H1 (cell line): ENCODE results near the gene MAGI1. TPM values are rescaled to one million over a fixed set of nuclear protein-coding genes. Genes with fewer than 3 reads are reported as not detected.

Experiments
- CTCF ChIA-PET: fragments of 300-600 bp; sonication (Branson Sonifier 250); formaldehyde crosslinking; loops from one replicate; lab custom pipeline; 2021; ENCODE audit not compliant: partially characterized antibody; lab: Charles Lee
- POLR2A ChIA-PET: fragments of 300-600 bp; sonication (Branson Sonifier 250); formaldehyde crosslinking; loops from one replicate; lab custom pipeline; 2021; ENCODE audit warnings: inconsistent platforms; ENCODE audit not compliant: partially characterized antibody; lab: Charles Lee
- DNase-seq, 2 experiments: peaks; one replicate each; pipeline versions ENCODE4 v3.0.0 to v3.0.0-alpha.2; 2010 to 2022; ENCODE audit warnings: low spot score in 2 of 2, low read depth in 1 of 2, mixed read lengths in 1 of 2
- FAIRE-seq: peaks from 2 replicates; lab custom pipeline; 2011; peaks lifted over from hg19 to GRCh38; lab: Jason Lieb, UNC
- H2AFZ ChIP-seq: 2 replicates; pipeline ENCODE4 v1.8.1; 2012; ENCODE audit warnings: low read length, inconsistent platforms
- H2AK5ac ChIP-seq: 2 replicates; pipeline ENCODE4 v1.6.1; 2013; ENCODE audit warnings: low read depth, low read length
- H2BK120ac ChIP-seq: replicated peaks from 2 replicates; pipeline ENCODE3; 2013; ENCODE audit warnings: low read depth, low read length, inconsistent platforms
- H2BK12ac ChIP-seq: 2 replicates; pipeline ENCODE4 v1.6.1; 2013; ENCODE audit warnings: low read depth, low read length
- H2BK15ac ChIP-seq: 2 replicates; pipeline ENCODE4 v1.6.1; 2013; ENCODE audit warnings: low read length
- H2BK20ac ChIP-seq: 2 replicates; pipeline ENCODE4 v1.6.1; 2013; ENCODE audit warnings: low read length
- H2BK5ac ChIP-seq: 2 replicates; pipeline ENCODE4 v1.6.1; 2013; ENCODE audit warnings: low read depth, low read length
- H3K14ac ChIP-seq: 2 replicates; pipeline ENCODE4 v1.6.1; 2013; ENCODE audit warnings: inconsistent platforms; ENCODE audit not compliant: insufficient read length
- H3K18ac ChIP-seq: 2 replicates; pipeline ENCODE4 v1.6.1; 2013; ENCODE audit warnings: low read length; ENCODE audit errors: extremely low read depth
- H3K23ac ChIP-seq: 2 replicates; pipeline ENCODE4 v1.6.1; 2013; ENCODE audit warnings: inconsistent platforms; ENCODE audit not compliant: insufficient read length
- H3K23me2 ChIP-seq: 2 replicates; pipeline ENCODE4 v1.6.1; 2013; ENCODE audit warnings: low read depth, low read length
- H3K27ac ChIP-seq: 2 replicates; pipeline ENCODE4 v1.6.1; 2011; ENCODE audit warnings: low read depth, low read length, inconsistent platforms
- H3K27me3 ChIP-seq, 4 experiments: replicated peaks in 1 of 4; 1 replicate in 1 of 4; 2 replicates in 3 of 4; pipeline versions ENCODE4 v1.6.1 to v1.8.1; 2011 to 2013; ENCODE audit warnings: low read length in 3 of 4, mild to moderate bottlenecking in 3 of 4, inconsistent platforms in 2 of 4, mixed read lengths in 2 of 4, moderate library complexity in 1 of 4; ENCODE audit not compliant: control insufficient read depth in 3 of 4, insufficient read depth in 3 of 4; ENCODE audit errors: extremely low read depth in 1 of 4
- H3K36me3 ChIP-seq, 4 experiments: 2 replicates each; pipeline versions ENCODE4 v1.6.1 to v1.8.1; 2011 to 2013; ENCODE audit warnings: mild to moderate bottlenecking in 4 of 4, low read length in 3 of 4, moderate library complexity in 2 of 4, control low read depth in 1 of 4, inconsistent platforms in 1 of 4; ENCODE audit not compliant: insufficient read depth in 4 of 4, control insufficient read depth in 2 of 4
- H3K4ac ChIP-seq: replicated peaks from 2 replicates; pipeline ENCODE3; 2013; ENCODE audit warnings: low read length, low read depth, mixed read lengths, inconsistent platforms; ENCODE audit not compliant: insufficient read length
- H3K4me1 ChIP-seq, 4 experiments: replicated peaks in 1 of 4; 1 replicate in 1 of 4; 2 replicates in 3 of 4; pipeline versions ENCODE4 v1.6.1 to v1.8.1; 2011 to 2013; ENCODE audit warnings: low read length in 3 of 4, inconsistent platforms in 2 of 4, mixed read lengths in 1 of 4; ENCODE audit not compliant: insufficient read depth in 4 of 4, control insufficient read depth in 3 of 4
- H3K4me2 ChIP-seq, 2 experiments: 2 replicates each; pipeline versions ENCODE4 v1.6.1 to v1.8.1; 2011 to 2013; ENCODE audit warnings: low read depth in 2 of 2, low read length in 2 of 2, control low read depth in 1 of 2, inconsistent platforms in 1 of 2, mild to moderate bottlenecking in 1 of 2; ENCODE audit not compliant: insufficient read depth in 1 of 2
- H3K4me3 ChIP-seq, 4 experiments: fragments of 200-600, 300-600 bp in 1 of 4; sonication (generic), shearing (Covaris generic), sonication (Bioruptor Twin) in 1 of 4; 2 replicates each; pipeline versions ENCODE4 v1.5.1 to v1.8.1; 2011 to 2016; ENCODE audit warnings: low read length in 4 of 4, low read depth in 3 of 4, control low read depth in 2 of 4, inconsistent platforms in 2 of 4, mild to moderate bottlenecking in 2 of 4, mixed read lengths in 1 of 4, moderate library complexity in 1 of 4; ENCODE audit not compliant: insufficient read depth in 2 of 4; ENCODE audit errors: extremely low read depth in 1 of 4
- H3K56ac ChIP-seq: replicated peaks from 2 replicates; pipeline ENCODE3; 2013; ENCODE audit warnings: low read depth, mild to moderate bottlenecking, mixed read lengths, low read length, inconsistent platforms; ENCODE audit not compliant: insufficient read length
- H3K79me1 ChIP-seq: 2 replicates; pipeline ENCODE4 v1.6.1; 2013; ENCODE audit warnings: low read depth, low read length, control low read depth
- H3K79me2 ChIP-seq, 2 experiments: 2 replicates each; pipeline versions ENCODE4 v1.6.1 to v1.8.1; 2012 to 2013; ENCODE audit warnings: low read length in 2 of 2, mild to moderate bottlenecking in 2 of 2, inconsistent platforms in 1 of 2; ENCODE audit not compliant: insufficient read depth in 2 of 2, control insufficient read depth in 1 of 2
- H3K9ac ChIP-seq, 4 experiments: replicated peaks in 1 of 4; 1 replicate in 1 of 4; 2 replicates in 3 of 4; pipeline versions ENCODE4 v1.6.1 to v1.8.1; 2011 to 2013; ENCODE audit warnings: low read depth in 3 of 4, low read length in 3 of 4, control low read depth in 2 of 4, mild to moderate bottlenecking in 2 of 4, moderate library complexity in 2 of 4, inconsistent platforms in 1 of 4; ENCODE audit errors: extremely low read depth in 1 of 4
- H3K9me3 ChIP-seq, 2 experiments: 2 replicates each; pipeline versions ENCODE4 v1.6.1 to v1.8.1; 2012 to 2013; ENCODE audit warnings: mild to moderate bottlenecking in 2 of 2, moderate library complexity in 2 of 2, control low read depth in 1 of 2, inconsistent platforms in 1 of 2, low read depth in 1 of 2, low read length in 1 of 2, mixed read lengths in 1 of 2; ENCODE audit not compliant: insufficient read depth in 2 of 2
- H4K20me1 ChIP-seq, 2 experiments: replicated peaks in 1 of 2; 2 replicates each; pipeline versions ENCODE3 to v1.8.1; 2011 to 2013; ENCODE audit warnings: inconsistent platforms in 2 of 2, low read length in 2 of 2, mild to moderate bottlenecking in 1 of 2; ENCODE audit not compliant: insufficient read depth in 2 of 2, control insufficient read depth in 1 of 2
- H4K5ac ChIP-seq: 2 replicates; pipeline ENCODE4 v1.6.1; 2013; ENCODE audit warnings: low read length, low read depth, mixed read lengths, inconsistent platforms; ENCODE audit not compliant: insufficient read length
- H4K8ac ChIP-seq: 2 replicates; pipeline ENCODE4 v1.8.0; 2013; ENCODE audit warnings: mild to moderate bottlenecking, moderate library complexity, low read length, inconsistent platforms; ENCODE audit not compliant: insufficient read depth; ENCODE audit errors: extremely low read depth
- H4K91ac ChIP-seq: replicated peaks from 2 replicates; pipeline ENCODE3; 2013; ENCODE audit warnings: low read length, mixed read lengths, inconsistent platforms; ENCODE audit not compliant: insufficient read length
- ASH2L ChIP-seq: fragments of 200-600, 300-600 bp; sonication (generic); IDR thresholded peaks from one replicate; pipeline ENCODE4 v1.7.1; 2017; ENCODE audit warnings: low read length
- CHD2 ChIP-seq: IDR thresholded peaks from 2 replicates; pipeline ENCODE4 v1.6.1; 2012; ENCODE audit warnings: low read length, improper control_type of control experiment
- GTF2F1 ChIP-seq: IDR thresholded peaks from 2 replicates; pipeline ENCODE4 v1.6.1; 2012; ENCODE audit warnings: low read depth, low read length, improper control_type of control experiment, borderline replicate concordance
- KDM5A ChIP-seq: fragments of 200-600 bp; IDR thresholded peaks from 2 replicates; pipeline ENCODE4 v1.7.1; 2012; ENCODE audit warnings: mild to moderate bottlenecking, low read length, inconsistent platforms, mixed read lengths
- MAFK ChIP-seq: IDR thresholded peaks from 2 replicates; pipeline ENCODE4 v1.6.1; 2012; ENCODE audit warnings: low read depth, mild to moderate bottlenecking, improper control_type of control experiment, low read length
- POU5F1 ChIP-seq: IDR thresholded peaks from 2 replicates; pipeline ENCODE4 v1.6.1; 2011; ENCODE audit warnings: low read depth, mild to moderate bottlenecking, low read length, moderate library complexity
- SP4 ChIP-seq: IDR thresholded peaks from 2 replicates; pipeline ENCODE4 v1.6.1; 2012; ENCODE audit warnings: low read length, inconsistent platforms
- TAF7 ChIP-seq: optimal IDR thresholded peaks from 2 replicates; pipeline ENCODE3; 2011; ENCODE audit warnings: low read depth, mild to moderate bottlenecking, inconsistent platforms, low read length, moderate library complexity, borderline replicate concordance
- ZNF274 ChIP-seq: IDR thresholded peaks from 2 replicates; pipeline ENCODE4 v1.7.0; 2012; ENCODE audit warnings: low read length, borderline replicate concordance; ENCODE audit errors: extremely low read depth
- WGBS, 2 experiments: shearing (Covaris generic) in 1 of 2; methylation state at CpG; one replicate each; pipeline versions ENCODE4 v1.1.6 to v1.1.7; 2013 to 2015; ENCODE audit warnings: low lambda C conversion rate in 2 of 2, mixed read lengths in 2 of 2, inconsistent platforms in 1 of 2, low coverage in 1 of 2, missing lambda C conversion rate in 1 of 2; ENCODE audit not compliant: insufficient replicate concordance in 2 of 2, insufficient coverage in 1 of 2, insufficient read length in 1 of 2; ENCODE audit errors: extremely low coverage in 1 of 2, missing lambda C conversion rate in 1 of 2; 5-methylcytosine and 5-hydroxymethylcytosine counted together
- polyA plus RNA-seq, 7 experiments: library from polyadenylated mRNA; depleted of rRNA in 3 of 7; stranded (reverse) in 5 of 7; unstranded in 2 of 7; fragments of >200 nt in 5 of 7; fragments of 200-250 nt in 2 of 7; gene quantifications; 1 replicate in 5 of 7; 2 replicates in 1 of 7; 4 replicates in 1 of 7; pipeline versions ENCODE4 v1.2.1 to v1.2.3, GENCODE V29; 2011 to 2013; ENCODE audit warnings: missing spikeins in 2 of 7, mixed read lengths in 2 of 7
- total RNA-seq: library from RNA; stranded (reverse); fragmentation: NEBNext Ultra II Directional; extraction: Animal tissue kit (Norgen Biotek cat#: 25700); gene quantifications from 2 replicates; pipeline ENCODE4 v1.2.1, GENCODE V29; 2021
- TF ChIP-seq, protein P1 (sequence below), 3 experiments: IDR thresholded peaks; 1 replicate in 2 of 3; 2 replicates in 1 of 3; pipeline versions ENCODE4 v1.5.1 to v1.6.1; 2011; ENCODE audit warnings: low read length in 3 of 3, mild to moderate bottlenecking in 3 of 3, inconsistent platforms in 2 of 3, low read depth in 1 of 3, moderate library complexity in 1 of 3; ENCODE audit not compliant: insufficient read depth in 1 of 3; ENCODE audit errors: control extremely low read depth in 1 of 3
- TF ChIP-seq, protein P2 (sequence below): IDR thresholded peaks from 2 replicates; pipeline ENCODE4 v1.6.1; 2012; ENCODE audit warnings: low read length, inconsistent platforms

MAGI1 gene
- total and polyA plus RNA-seq, 2 of the 8 experiments (the other 6 are each of a cell fraction or from before 2014, with no cell fraction given), result 19.8 to 78.0 TPM

- Histone ChIP-seq H3K27ac (no peak overlapping the region), H2AK5ac (no peak overlapping the region), H2BK120ac (no peak overlapping the region), H4K8ac (no peak overlapping the region), H3K23me2 (no peaks in the 10 kb centered on the region; the same call in 1 of the 2 replicates), H2AFZ (no peak overlapping the region), H2BK20ac (no peak overlapping the region), H3K4me1 (peaks cover 0 to 11% (median 2%) of the 10 kb centered on the region in 4 experiments; a peak in 1 of 7 replicates), H3K9ac (no peak overlapping the region), H3K18ac (no peak overlapping the region), H3K79me1 (no peaks in the 10 kb centered on the region; the same call in 1 of the 2 replicates), H3K14ac (no peak overlapping the region), H4K5ac (no peak overlapping the region), H3K23ac (no peak overlapping the region), H3K9me3 (no peaks in the 10 kb centered on the region), H2BK5ac (no peak overlapping the region), H2BK12ac (no peak overlapping the region), H3K27me3 (no peaks in the 10 kb centered on the region), H3K4ac (no peak overlapping the region), H3K36me3 (no peaks in the 10 kb centered on the region), H3K56ac (no peak overlapping the region), H3K4me3 (no peak overlapping the region), H3K4me2 (no peak overlapping the region), H4K91ac (no peak overlapping the region), H4K20me1 (no peaks in the 10 kb centered on the region), H2BK15ac (no peak overlapping the region), H3K79me2 (peaks cover 0 to 7% of the 10 kb centered on the region in 2 experiments; a peak in 2 of 4 replicates)
- POLR2A ChIA-PET, result no interaction called here
- FAIRE-seq (peak; percentile 28), DNase-seq (no peak)
- CTCF ChIA-PET, result no interaction called here
- WGBS, 2 experiments, result 94% methylated on average over 7 of the region's 7 CpGs; no CpG with 5 or more reads in 1 of the 2 experiments
- TF ChIP-seq ZNF274, result no peak
- no peak for TF ChIP-seq CHD2
- TF ChIP-seq TAF7, result no peak
- TF ChIP-seq, protein P1, sequence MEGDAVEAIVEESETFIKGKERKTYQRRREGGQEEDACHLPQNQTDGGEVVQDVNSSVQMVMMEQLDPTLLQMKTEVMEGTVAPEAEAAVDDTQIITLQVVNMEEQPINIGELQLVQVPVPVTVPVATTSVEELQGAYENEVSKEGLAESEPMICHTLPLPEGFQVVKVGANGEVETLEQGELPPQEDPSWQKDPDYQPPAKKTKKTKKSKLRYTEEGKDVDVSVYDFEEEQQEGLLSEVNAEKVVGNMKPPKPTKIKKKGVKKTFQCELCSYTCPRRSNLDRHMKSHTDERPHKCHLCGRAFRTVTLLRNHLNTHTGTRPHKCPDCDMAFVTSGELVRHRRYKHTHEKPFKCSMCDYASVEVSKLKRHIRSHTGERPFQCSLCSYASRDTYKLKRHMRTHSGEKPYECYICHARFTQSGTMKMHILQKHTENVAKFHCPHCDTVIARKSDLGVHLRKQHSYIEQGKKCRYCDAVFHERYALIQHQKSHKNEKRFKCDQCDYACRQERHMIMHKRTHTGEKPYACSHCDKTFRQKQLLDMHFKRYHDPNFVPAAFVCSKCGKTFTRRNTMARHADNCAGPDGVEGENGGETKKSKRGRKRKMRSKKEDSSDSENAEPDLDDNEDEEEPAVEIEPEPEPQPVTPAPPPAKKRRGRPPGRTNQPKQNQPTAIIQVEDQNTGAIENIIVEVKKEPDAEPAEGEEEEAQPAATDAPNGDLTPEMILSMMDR (IDR thresholded peaks at IDR 0.05; ENCODE audit: control extremely low read depth in 1 of 3, insufficient read depth in 1 of 3, low read depth in 1 of 3, low read length in 3 of 3), result no peak
- TF ChIP-seq SP4, result no peak
- no peak for TF ChIP-seq ASH2L
- no peak for TF ChIP-seq MAFK
- no peak for TF ChIP-seq KDM5A
- no peak for TF ChIP-seq POU5F1
- TF ChIP-seq GTF2F1, result no peak
- TF ChIP-seq, protein P2, sequence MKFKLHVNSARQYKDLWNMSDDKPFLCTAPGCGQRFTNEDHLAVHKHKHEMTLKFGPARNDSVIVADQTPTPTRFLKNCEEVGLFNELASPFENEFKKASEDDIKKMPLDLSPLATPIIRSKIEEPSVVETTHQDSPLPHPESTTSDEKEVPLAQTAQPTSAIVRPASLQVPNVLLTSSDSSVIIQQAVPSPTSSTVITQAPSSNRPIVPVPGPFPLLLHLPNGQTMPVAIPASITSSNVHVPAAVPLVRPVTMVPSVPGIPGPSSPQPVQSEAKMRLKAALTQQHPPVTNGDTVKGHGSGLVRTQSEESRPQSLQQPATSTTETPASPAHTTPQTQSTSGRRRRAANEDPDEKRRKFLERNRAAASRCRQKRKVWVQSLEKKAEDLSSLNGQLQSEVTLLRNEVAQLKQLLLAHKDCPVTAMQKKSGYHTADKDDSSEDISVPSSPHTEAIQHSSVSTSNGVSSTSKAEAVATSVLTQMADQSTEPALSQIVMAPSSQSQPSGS, result no peak
Observed at GRCh38 chr3:65810302-65810701, 228.4 kb downstream of the MAGI1 start.
